GM21825 (cell line): ENCODE data around the gene CFAP69.
"Not testable (repeated sequence)": the region's sequence is repeated elsewhere in the genome, so short reads cannot be mapped to it uniquely, and the experiment has no call there.

Experiments
- ATAC-seq: cut with Tn5 transposase; IDR thresholded peaks from one replicate; pipeline ENCODE4 v1.9.1; 2021; ENCODE audit warnings: mild to moderate bottlenecking, moderate library complexity; ENCODE audit not compliant: unreplicated experiment

CFAP69 gene

GRCh38 chr7:90334926-90335325 lies 90.0 kb downstream of the CFAP69 start:
- ATAC-seq: not testable (repeated sequence)

- no peak for ATAC-seq
These were observed 92.1 kb downstream of the CFAP69 start for GRCh38 chr7:90337106-90337505.

- no peak for ATAC-seq
These were observed 100.0 kb downstream of the CFAP69 start for GRCh38 chr7:90345016-90345415.

DNA sequence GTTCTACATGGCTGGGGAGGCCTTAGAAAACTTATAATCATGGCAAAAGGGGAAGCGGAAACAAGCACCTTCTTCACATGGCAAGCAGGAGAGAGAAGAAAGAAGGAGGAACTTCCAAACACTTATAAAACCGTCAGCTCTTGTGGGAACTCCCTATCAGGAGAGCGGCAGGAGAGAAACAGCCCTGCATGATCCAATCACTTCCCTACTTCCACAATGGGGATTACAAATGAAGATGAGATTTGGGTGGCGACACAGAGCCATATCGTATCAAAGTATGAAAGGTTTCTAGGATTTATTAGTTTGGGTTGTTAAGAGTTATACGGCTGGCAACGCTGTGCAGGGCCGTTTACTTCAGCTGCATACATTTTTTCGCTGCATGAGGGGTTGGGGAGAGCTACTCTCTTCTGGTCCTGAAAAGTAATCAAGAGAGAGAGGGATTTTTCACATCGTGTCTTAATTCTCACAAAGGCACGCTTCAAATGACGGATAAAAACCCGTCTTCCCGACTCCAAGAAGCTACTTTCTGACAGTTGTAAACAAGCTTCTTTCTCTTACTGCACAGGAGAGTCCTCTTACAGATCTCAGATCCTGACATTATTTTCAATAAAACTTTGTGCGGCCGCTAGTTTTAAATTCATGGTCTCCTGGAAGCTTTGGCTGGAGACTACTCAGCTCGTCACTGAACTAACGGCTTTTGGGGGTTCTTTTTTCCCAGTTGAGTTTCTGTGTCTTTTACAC lies 100.8 kb downstream of the CFAP69 start:
- ATAC-seq: peak; percentile 9

- ATAC-seq: peak; percentile 98
These were observed 101.6 kb downstream of the CFAP69 start, which contains the start of gene GTPBP10 for GRCh38 chr7:90346336-90347125. GTPBP10 (plus strand) TSS chr7:90346716; CDS start chr7:90346742, 26 bp downstream.

DNA sequence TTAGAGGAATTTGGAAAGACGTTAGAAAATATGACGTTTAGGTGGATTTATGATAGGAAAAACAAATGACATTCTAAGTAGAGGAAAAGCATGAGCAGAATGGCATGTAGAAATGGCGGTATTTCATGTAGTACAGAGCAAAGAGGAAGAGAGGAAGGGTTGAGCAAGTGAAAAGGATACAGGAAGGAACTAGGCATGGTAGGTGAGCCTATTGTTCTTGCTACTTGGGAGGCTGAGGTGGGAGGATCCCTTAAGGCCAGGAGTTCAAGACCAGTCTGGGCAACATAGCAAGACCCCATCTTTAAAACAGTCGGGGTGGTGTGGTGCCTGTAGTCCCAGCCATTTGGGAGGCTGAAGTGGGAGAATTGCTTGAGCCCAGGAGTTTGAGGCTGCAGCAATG lies 102.8 kb downstream of the CFAP69 start:
- no peak for ATAC-seq

GRCh38 chr7:90349305-90349704 lies 104.3 kb downstream of the CFAP69 start:
- no peak for ATAC-seq

GRCh38 chr7:90350032-90350431 lies 105.1 kb downstream of the CFAP69 start:
- not testable (repeated sequence) for ATAC-seq

- no peak for ATAC-seq
These were observed 107.0 kb downstream of the CFAP69 start for GRCh38 chr7:90351987-90352386.
